ENCODE data around the gene ONECUT3.

ONECUT3 gene

GRCh38 chr19:1717200-1717969 is 35.9 kb upstream of the ONECUT3 start:
- TF ChIP-seq CTCF (IDR thresholded peaks at IDR 0.05; ENCODE audit: low read depth, low read length) = no peak
- H3K4me3 ChIP-seq (ENCODE audit: low read depth, low read length) = no peak overlapping the region

- no peak overlapping the region for H3K4me3 ChIP-seq (ENCODE audit: low read depth, low read length)
- no peak for TF ChIP-seq CTCF (IDR thresholded peaks at IDR 0.05; ENCODE audit: low read depth, low read length)
Observed at GRCh38 chr19:1717970-1718264, 35.4 kb upstream of the ONECUT3 start.

- no peak overlapping the region for H3K4me3 ChIP-seq (ENCODE audit: low read depth, low read length)
Observed at GRCh38 chr19:1718420-1719291, 34.6 kb upstream of the ONECUT3 start.

GRCh38 chr19:1719519-1719918 is 33.8 kb upstream of the ONECUT3 start:
- TF ChIP-seq CTCF (IDR thresholded peaks at IDR 0.05; ENCODE audit: low read depth, low read length) = no peak
- H3K4me3 ChIP-seq (ENCODE audit: low read depth, low read length) = no peak overlapping the region

More at GRCh38 chr19:1718420-1719291, 34.6 kb upstream of the ONECUT3 start:
- no peak for TF ChIP-seq CTCF (IDR thresholded peaks at IDR 0.05; ENCODE audit: low read depth, low read length)

GRCh38 chr19:1720237-1720636 is 33.1 kb upstream of the ONECUT3 start:
- no peak overlapping the region for H3K4me3 ChIP-seq (ENCODE audit: low read depth, low read length)
- no peak for TF ChIP-seq CTCF (IDR thresholded peaks at IDR 0.05; ENCODE audit: low read depth, low read length)

- H3K4me3 ChIP-seq (ENCODE audit: low read depth, low read length) = peak overlapping the region; percentile 51
Observed at GRCh38 chr19:1725100-1726064, 27.9 kb upstream of the ONECUT3 start.

More at GRCh38 chr19:1725100-1726064, 27.9 kb upstream of the ONECUT3 start:
- no peak for TF ChIP-seq CTCF (IDR thresholded peaks at IDR 0.05; ENCODE audit: low read depth, low read length)

Measured in WI38 (cell line).